ENCODE data around the gene USP47. TPM values are rescaled to one million over a fixed set of nuclear protein-coding genes. Genes with fewer than 3 reads are reported as not detected.

Gene USP47
- total RNA-seq, 3 donors from 2014 or later (not counting 1 experiment from before 2014, with no cell fraction given): 102 to 108 (median 107) TPM

GRCh38 chr11:11871991-11872401 lies 30.2 kb downstream of the USP47 start:
- Histone ChIP-seq H3K9me3 (ENCODE audit: control insufficient read depth, insufficient read depth, low read length) (no peaks in the 10 kb centered on the region), H3K36me3 (ENCODE audit: control insufficient read depth, insufficient read depth, low read length) (peaks cover 7% of the 10 kb centered on the region), H3K27me3 (ENCODE audit: control insufficient read depth, insufficient read depth, low read length) (no peaks in the 10 kb centered on the region), H3K27ac (ENCODE audit: low read length) (no peak overlapping the region), H3K4me3 (ENCODE audit: low read length) (no peak overlapping the region), H3K4me1 (ENCODE audit: control insufficient read depth, insufficient read depth, low read length) (peaks cover 17% of the 10 kb centered on the region)
- peak overlapping the region; percentile 55 for H3K4me3 Mint-ChIP-seq
- no peaks in the 10 kb centered on the region for H3K27me3 Mint-ChIP-seq (ENCODE audit: low read depth in 2 of 2)
- intact Hi-C loops (cut with micrococcal nuclease): no loop called here
- ATAC-seq (no peak), DNase-seq (no peak)
- peaks cover 75 to 79% of the 10 kb centered on the region in 2 donors for H3K4me1 Mint-ChIP-seq
- TF ChIP-seq, protein P1, sequence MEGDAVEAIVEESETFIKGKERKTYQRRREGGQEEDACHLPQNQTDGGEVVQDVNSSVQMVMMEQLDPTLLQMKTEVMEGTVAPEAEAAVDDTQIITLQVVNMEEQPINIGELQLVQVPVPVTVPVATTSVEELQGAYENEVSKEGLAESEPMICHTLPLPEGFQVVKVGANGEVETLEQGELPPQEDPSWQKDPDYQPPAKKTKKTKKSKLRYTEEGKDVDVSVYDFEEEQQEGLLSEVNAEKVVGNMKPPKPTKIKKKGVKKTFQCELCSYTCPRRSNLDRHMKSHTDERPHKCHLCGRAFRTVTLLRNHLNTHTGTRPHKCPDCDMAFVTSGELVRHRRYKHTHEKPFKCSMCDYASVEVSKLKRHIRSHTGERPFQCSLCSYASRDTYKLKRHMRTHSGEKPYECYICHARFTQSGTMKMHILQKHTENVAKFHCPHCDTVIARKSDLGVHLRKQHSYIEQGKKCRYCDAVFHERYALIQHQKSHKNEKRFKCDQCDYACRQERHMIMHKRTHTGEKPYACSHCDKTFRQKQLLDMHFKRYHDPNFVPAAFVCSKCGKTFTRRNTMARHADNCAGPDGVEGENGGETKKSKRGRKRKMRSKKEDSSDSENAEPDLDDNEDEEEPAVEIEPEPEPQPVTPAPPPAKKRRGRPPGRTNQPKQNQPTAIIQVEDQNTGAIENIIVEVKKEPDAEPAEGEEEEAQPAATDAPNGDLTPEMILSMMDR (IDR thresholded peaks at IDR 0.05): no peak
- H3K9me3 Mint-ChIP-seq: no peaks in the 10 kb centered on the region
- no peaks in the 10 kb centered on the region for H3K36me3 Mint-ChIP-seq
- 9% methylated on average over 2 of the region's 2 CpGs for WGBS (ENCODE audit: insufficient coverage)
- H3K27ac Mint-ChIP-seq: peak overlapping the region; percentile 52 to 56

DNA sequence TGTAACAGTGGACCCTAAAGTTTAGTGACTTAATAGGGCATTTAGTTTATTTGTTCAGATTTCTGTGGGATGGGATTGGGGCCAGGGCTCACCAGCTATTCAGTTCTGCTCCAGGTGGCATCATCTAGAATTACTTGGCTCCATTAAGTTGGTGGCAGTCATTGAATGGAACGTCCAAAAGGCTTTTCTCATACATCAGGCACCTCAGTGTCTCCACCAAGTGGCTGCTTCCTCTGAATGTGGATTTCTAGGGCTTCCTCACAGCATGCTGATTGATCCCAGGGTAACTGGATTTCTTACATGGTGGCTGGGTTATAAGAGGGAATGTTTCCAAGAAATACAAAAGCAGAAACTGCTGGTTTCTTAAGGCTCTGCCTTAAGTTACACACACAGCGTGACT lies 34.7 kb downstream of the USP47 start:
- intact Hi-C loops (cut with micrococcal nuclease): no loop called here
- H3K27me3 ChIP-seq (ENCODE audit: control insufficient read depth, insufficient read depth, low read length): no peaks in the 10 kb centered on the region
- Mint-ChIP-seq H3K27me3 (ENCODE audit: low read depth in 2 of 2) (no peaks in the 10 kb centered on the region), H3K4me1 (peaks cover 47 to 63% of the 10 kb centered on the region in 2 donors), H3K9me3 (no peaks in the 10 kb centered on the region), H3K4me3 (no peak overlapping the region), H3K36me3 (no peaks in the 10 kb centered on the region), H3K27ac (peak overlapping the region; percentile 62 to 63)
- no peak for ATAC-seq
- no peak overlapping the region for H3K27ac ChIP-seq (ENCODE audit: low read length)
- TF ChIP-seq, protein P1 (IDR thresholded peaks at IDR 0.05): no peak
- peak in 1 of 2 donors; percentile 33 for DNase-seq
- H3K36me3 ChIP-seq (ENCODE audit: control insufficient read depth, insufficient read depth, low read length): peaks cover 7% of the 10 kb centered on the region
- 92% methylated on average over 2 of the region's 2 CpGs for WGBS (ENCODE audit: insufficient coverage)
- no peaks in the 10 kb centered on the region for H3K9me3 ChIP-seq (ENCODE audit: control insufficient read depth, insufficient read depth, low read length)
- H3K4me1 ChIP-seq (ENCODE audit: control insufficient read depth, insufficient read depth, low read length): peaks cover 8% of the 10 kb centered on the region
- no peak overlapping the region for H3K4me3 ChIP-seq (ENCODE audit: low read length)

DNA sequence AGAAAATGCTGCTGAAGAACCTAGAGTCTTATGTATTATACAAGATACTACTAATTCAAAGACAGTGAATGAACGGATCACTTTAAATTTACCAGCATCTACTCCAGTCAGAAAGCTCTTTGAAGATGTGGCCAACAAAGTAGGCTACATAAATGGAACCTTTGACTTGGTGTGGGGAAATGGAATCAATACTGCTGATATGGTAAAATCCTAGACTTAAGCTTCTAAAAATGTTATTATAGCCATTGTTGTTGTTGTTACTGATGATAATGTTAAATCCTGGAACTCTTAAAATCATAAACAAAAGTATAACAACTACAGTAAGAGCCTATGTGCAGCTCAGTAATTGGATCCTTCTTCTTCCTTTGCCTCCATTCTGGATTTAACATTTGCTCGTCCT lies 38.4 kb downstream of the USP47 start:
- ATAC-seq: no peak
- Mint-ChIP-seq H3K4me1 (peaks cover 53 to 67% of the 10 kb centered on the region in 2 donors), H3K27me3 (ENCODE audit: low read depth in 2 of 2) (no peaks in the 10 kb centered on the region), H3K36me3 (peaks cover 6% of the 10 kb centered on the region), H3K9me3 (no peaks in the 10 kb centered on the region), H3K4me3 (no peak overlapping the region), H3K27ac (peak overlapping the region in 1 of 2 donors; percentile 63)
- intact Hi-C loops (cut with micrococcal nuclease): loop anchor here (5.0 kb wide), 1 partner anchor 38 kb away; the partner anchor contains the start of gene USP47
- H3K27ac ChIP-seq (ENCODE audit: low read length): no peak overlapping the region
- no peak for DNase-seq
- H3K27me3 ChIP-seq (ENCODE audit: control insufficient read depth, insufficient read depth, low read length): no peaks in the 10 kb centered on the region
- peaks cover 7% of the 10 kb centered on the region for H3K4me1 ChIP-seq (ENCODE audit: control insufficient read depth, insufficient read depth, low read length)
- no peak overlapping the region for H3K4me3 ChIP-seq (ENCODE audit: low read length)
- no peaks in the 10 kb centered on the region for H3K9me3 ChIP-seq (ENCODE audit: control insufficient read depth, insufficient read depth, low read length)
- TF ChIP-seq, protein P1 (IDR thresholded peaks at IDR 0.05): no peak
- H3K36me3 ChIP-seq (ENCODE audit: control insufficient read depth, insufficient read depth, low read length): peaks cover 16% of the 10 kb centered on the region
- 92% methylated on average over 1 of the region's 2 CpGs for WGBS (ENCODE audit: insufficient coverage)

GRCh38 chr11:11882539-11882938 lies 40.8 kb downstream of the USP47 start:
- no peak for ATAC-seq
- 17% methylated on average over 1 of the region's 2 CpGs for WGBS (ENCODE audit: insufficient coverage)
- TF ChIP-seq, protein P1 (IDR thresholded peaks at IDR 0.05): no peak
- no peak overlapping the region for H3K4me3 ChIP-seq (ENCODE audit: low read length)
- no peaks in the 10 kb centered on the region for H3K27me3 ChIP-seq (ENCODE audit: control insufficient read depth, insufficient read depth, low read length)
- intact Hi-C loops (cut with micrococcal nuclease): loop anchor here (5.0 kb wide), 1 partner anchor 40 kb away; the partner anchor contains the start of gene USP47
- no peaks in the 10 kb centered on the region for H3K9me3 ChIP-seq (ENCODE audit: control insufficient read depth, insufficient read depth, low read length)
- peak overlapping the region; percentile 10 to 72 for H3K27ac Mint-ChIP-seq
- H3K36me3 Mint-ChIP-seq: peaks cover 25% of the 10 kb centered on the region
- H3K4me1 Mint-ChIP-seq: peaks cover 50% of the 10 kb centered on the region in 2 donors
- H3K27me3 Mint-ChIP-seq (ENCODE audit: low read depth in 2 of 2): no peaks in the 10 kb centered on the region
- H3K36me3 ChIP-seq (ENCODE audit: control insufficient read depth, insufficient read depth, low read length): peaks cover 30% of the 10 kb centered on the region
- no peak overlapping the region for H3K27ac ChIP-seq (ENCODE audit: low read length)
- no peak for DNase-seq
- peaks cover 15% of the 10 kb centered on the region for H3K4me1 ChIP-seq (ENCODE audit: control insufficient read depth, insufficient read depth, low read length)
- no peaks in the 10 kb centered on the region for H3K9me3 Mint-ChIP-seq
- H3K4me3 Mint-ChIP-seq: no peak overlapping the region

Measured in natural killer cell (primary cell).